HL-60 (cell line): Measurements from ENCODE around the gene STK17A.

Experiments
- DNase-seq, 2 experiments: peaks; one replicate each; pipeline ENCODE4 v3.0.0-alpha.2; 2010 to 2020; ENCODE audit warnings: low read depth in 1 of 2, low spot score in 1 of 2
- H3K27ac ChIP-seq: fragments of 250-450 bp; sonication (Bioruptor Pico); replicated peaks from 2 replicates; pipeline ENCODE4 v1.5.1; 2020; ENCODE audit warnings: mild to moderate bottlenecking, moderate library complexity
- H3K27me3 ChIP-seq: fragments of 250-450 bp; sonication (Bioruptor Pico); 2 replicates; pipeline ENCODE4 v1.5.1; 2021; ENCODE audit warnings: mild to moderate bottlenecking, moderate library complexity; ENCODE audit not compliant: insufficient read depth, poor library complexity, severe bottlenecking
- H3K4me3 ChIP-seq: replicated peaks from 2 replicates; pipeline ENCODE4 v1.5.1; 2011; ENCODE audit warnings: mild to moderate bottlenecking, control low read depth, low read length; ENCODE audit not compliant: insufficient read depth
- GABPA ChIP-seq: IDR thresholded peaks from 2 replicates; pipeline ENCODE4 v1.6.1; 2012; ENCODE audit warnings: low read depth
- POLR2AphosphoS5 ChIP-seq: IDR thresholded peaks from 2 replicates; pipeline ENCODE4 v1.6.1; 2012; ENCODE audit warnings: low read depth
- SPI1 ChIP-seq: IDR thresholded peaks from 2 replicates; pipeline ENCODE4 v1.6.1; 2012; ENCODE audit warnings: low read depth, mild to moderate bottlenecking, borderline replicate concordance
- TF ChIP-seq, protein P1 (sequence below): IDR thresholded peaks from 2 replicates; pipeline ENCODE4 v1.6.1; 2012; ENCODE audit warnings: low read depth; ENCODE audit not compliant: insufficient replicate concordance
- TF ChIP-seq, protein P2 (sequence below): IDR thresholded peaks from one replicate; pipeline ENCODE4 v1.5.1; 2011; ENCODE audit warnings: low read length, control low read depth, inconsistent platforms; ENCODE audit not compliant: insufficient read depth

STK17A gene

DNA sequence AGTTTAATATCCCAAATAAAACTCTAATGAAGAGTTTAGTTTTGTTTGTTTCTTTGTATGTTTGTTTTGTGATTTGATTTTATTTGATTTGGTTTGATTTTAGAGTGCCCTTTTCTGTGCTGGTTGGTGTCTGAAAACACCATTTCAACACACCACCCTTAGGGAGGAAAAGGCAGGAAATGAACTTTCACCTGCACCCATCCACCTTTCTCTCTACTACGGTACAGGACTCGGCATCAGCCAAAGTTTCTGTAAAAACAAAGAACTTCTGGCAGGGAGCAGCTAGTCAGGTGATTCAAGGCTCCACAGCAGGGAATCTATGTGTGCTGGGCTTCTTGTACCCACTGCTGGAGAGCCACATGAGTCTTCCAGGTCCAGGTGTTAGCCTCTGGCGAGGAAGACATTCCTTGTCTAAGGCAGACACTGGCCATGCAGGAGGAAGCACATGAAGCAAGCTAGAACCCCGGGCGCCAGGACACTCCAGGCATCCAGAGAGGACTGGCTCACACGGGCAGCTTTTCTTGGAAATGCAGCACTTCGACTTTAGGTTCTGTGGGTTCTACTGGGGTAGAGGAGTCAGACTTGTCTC, 22.1 kb upstream of the STK17A start:
- Histone ChIP-seq H3K4me3 (no peak overlapping the region), H3K27ac (no peak overlapping the region), H3K27me3 (no peaks in the 10 kb centered on the region)
- TF ChIP-seq SPI1 = no peak
- TF ChIP-seq, protein P1, sequence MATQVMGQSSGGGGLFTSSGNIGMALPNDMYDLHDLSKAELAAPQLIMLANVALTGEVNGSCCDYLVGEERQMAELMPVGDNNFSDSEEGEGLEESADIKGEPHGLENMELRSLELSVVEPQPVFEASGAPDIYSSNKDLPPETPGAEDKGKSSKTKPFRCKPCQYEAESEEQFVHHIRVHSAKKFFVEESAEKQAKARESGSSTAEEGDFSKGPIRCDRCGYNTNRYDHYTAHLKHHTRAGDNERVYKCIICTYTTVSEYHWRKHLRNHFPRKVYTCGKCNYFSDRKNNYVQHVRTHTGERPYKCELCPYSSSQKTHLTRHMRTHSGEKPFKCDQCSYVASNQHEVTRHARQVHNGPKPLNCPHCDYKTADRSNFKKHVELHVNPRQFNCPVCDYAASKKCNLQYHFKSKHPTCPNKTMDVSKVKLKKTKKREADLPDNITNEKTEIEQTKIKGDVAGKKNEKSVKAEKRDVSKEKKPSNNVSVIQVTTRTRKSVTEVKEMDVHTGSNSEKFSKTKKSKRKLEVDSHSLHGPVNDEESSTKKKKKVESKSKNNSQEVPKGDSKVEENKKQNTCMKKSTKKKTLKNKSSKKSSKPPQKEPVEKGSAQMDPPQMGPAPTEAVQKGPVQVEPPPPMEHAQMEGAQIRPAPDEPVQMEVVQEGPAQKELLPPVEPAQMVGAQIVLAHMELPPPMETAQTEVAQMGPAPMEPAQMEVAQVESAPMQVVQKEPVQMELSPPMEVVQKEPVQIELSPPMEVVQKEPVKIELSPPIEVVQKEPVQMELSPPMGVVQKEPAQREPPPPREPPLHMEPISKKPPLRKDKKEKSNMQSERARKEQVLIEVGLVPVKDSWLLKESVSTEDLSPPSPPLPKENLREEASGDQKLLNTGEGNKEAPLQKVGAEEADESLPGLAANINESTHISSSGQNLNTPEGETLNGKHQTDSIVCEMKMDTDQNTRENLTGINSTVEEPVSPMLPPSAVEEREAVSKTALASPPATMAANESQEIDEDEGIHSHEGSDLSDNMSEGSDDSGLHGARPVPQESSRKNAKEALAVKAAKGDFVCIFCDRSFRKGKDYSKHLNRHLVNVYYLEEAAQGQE = no peak
- no peak for TF ChIP-seq GABPA
- TF ChIP-seq POLR2AphosphoS5 = no peak
- TF ChIP-seq, protein P2, sequence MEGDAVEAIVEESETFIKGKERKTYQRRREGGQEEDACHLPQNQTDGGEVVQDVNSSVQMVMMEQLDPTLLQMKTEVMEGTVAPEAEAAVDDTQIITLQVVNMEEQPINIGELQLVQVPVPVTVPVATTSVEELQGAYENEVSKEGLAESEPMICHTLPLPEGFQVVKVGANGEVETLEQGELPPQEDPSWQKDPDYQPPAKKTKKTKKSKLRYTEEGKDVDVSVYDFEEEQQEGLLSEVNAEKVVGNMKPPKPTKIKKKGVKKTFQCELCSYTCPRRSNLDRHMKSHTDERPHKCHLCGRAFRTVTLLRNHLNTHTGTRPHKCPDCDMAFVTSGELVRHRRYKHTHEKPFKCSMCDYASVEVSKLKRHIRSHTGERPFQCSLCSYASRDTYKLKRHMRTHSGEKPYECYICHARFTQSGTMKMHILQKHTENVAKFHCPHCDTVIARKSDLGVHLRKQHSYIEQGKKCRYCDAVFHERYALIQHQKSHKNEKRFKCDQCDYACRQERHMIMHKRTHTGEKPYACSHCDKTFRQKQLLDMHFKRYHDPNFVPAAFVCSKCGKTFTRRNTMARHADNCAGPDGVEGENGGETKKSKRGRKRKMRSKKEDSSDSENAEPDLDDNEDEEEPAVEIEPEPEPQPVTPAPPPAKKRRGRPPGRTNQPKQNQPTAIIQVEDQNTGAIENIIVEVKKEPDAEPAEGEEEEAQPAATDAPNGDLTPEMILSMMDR = no peak
- DNase-seq = no peak

DNA sequence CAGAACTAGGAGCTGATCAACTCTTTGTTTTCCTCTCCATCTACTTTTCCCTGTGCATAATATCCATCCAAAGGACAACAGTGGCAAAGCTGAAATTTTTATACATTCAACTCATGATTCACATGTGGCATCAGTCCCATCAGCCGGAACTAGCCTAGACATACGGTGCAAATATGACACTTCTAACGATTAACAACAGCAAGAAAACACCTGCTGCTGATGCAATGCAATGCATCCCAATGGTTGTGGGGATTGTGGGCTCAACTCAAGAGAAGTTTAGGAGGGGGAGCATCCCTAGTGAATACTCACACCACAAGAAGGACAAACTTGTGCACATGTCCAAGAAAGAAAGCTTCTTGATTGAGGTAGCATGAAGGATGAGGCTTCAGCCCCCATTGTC, 20.5 kb upstream of the STK17A start:
- Histone ChIP-seq H3K27me3 (no peaks in the 10 kb centered on the region), H3K4me3 (no peak overlapping the region), H3K27ac (no peak overlapping the region)
- TF ChIP-seq SPI1 (no peak), GABPA (no peak), POLR2AphosphoS5 (no peak)
- TF ChIP-seq, protein P2 = no peak
- TF ChIP-seq, protein P1 = no peak
- no peak for DNase-seq

DNA sequence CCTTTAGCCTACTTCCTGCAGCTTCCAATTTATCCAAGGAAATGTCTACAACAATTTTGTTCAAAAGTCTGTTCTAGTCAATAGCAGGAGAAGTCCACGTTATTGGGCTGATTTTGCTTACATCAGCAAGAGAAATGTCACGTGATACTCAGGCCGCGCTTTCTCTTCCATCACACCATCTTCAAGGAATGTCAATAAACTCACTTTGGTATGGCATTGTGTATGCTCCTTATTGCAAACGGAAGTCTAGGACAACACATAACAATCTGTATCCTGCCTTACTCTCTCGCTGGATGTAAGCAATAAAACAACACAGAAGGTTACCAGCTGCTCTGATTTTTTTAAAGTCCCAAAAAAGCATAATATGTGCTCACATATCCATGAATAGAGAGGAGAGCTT, 17.1 kb upstream of the STK17A start:
- no peak for DNase-seq
- Histone ChIP-seq H3K27ac (no peak overlapping the region), H3K27me3 (no peaks in the 10 kb centered on the region), H3K4me3 (no peak overlapping the region)
- TF ChIP-seq GABPA = no peak
- TF ChIP-seq, protein P2 = no peak
- TF ChIP-seq SPI1 = no peak
- TF ChIP-seq, protein P1 = no peak
- no peak for TF ChIP-seq POLR2AphosphoS5
